Measurements from ENCODE around the gene ORC6.
A peak's percentile ranks its signal among the peaks of the same experiment; 100 is the strongest.
"Not testable (repeated sequence)": the region's sequence is repeated elsewhere in the genome, so short reads cannot be mapped to it uniquely, and the experiment has no call there.

The ORC6 gene

GRCh38 chr16:46658925-46659324 lies 30.5 kb upstream of the ORC6 start:
- no peak for TF ChIP-seq CTCF (IDR thresholded peaks at IDR 0.05; ENCODE audit: low read depth, low read length, missing control alignments)
- H3K36me3 ChIP-seq (replicated peaks): peaks cover 30% of the 10 kb centered on the region

GRCh38 chr16:46662123-46662522 lies 27.3 kb upstream of the ORC6 start:
- no peak for TF ChIP-seq CTCF (IDR thresholded peaks at IDR 0.05; ENCODE audit: low read depth, low read length, missing control alignments)
- H3K27me3 ChIP-seq (replicated peaks): no peaks in the 10 kb centered on the region
- peaks cover 44% of the 10 kb centered on the region for H3K36me3 ChIP-seq (replicated peaks)
- no peak overlapping the region for H3K4me3 ChIP-seq (ENCODE audit: low read depth, low read length)
- DNase-seq: no peak
- in situ Hi-C loops (cut with HindIII; ENCODE audit: low pct_ligation_motif_present, low sequenced_read_pairs): no loop called here
- H3K27ac ChIP-seq: no peak overlapping the region

More at GRCh38 chr16:46658925-46659324, 30.5 kb upstream of the ORC6 start:
- in situ Hi-C loops (cut with HindIII; ENCODE audit: low pct_ligation_motif_present, low sequenced_read_pairs): no loop called here
- H3K4me3 ChIP-seq (ENCODE audit: low read depth, low read length): no peak overlapping the region
- H3K27me3 ChIP-seq (replicated peaks): no peaks in the 10 kb centered on the region
- no peak for DNase-seq
- no peak overlapping the region for H3K27ac ChIP-seq

- Histone ChIP-seq H3K27ac (no peak overlapping the region), H3K36me3 (replicated peaks) (peaks cover 35% of the 10 kb centered on the region), H3K27me3 (replicated peaks) (no peaks in the 10 kb centered on the region), H3K4me3 (ENCODE audit: low read depth, low read length) (no peak overlapping the region)
- peak; percentile 57 for DNase-seq
- in situ Hi-C loops (cut with HindIII; ENCODE audit: low pct_ligation_motif_present, low sequenced_read_pairs): no loop called here
- TF ChIP-seq CTCF (IDR thresholded peaks at IDR 0.05; ENCODE audit: low read depth, low read length, missing control alignments): peak; percentile 97
Observed at GRCh38 chr16:46673320-46674013, 16.0 kb upstream of the ORC6 start.

GRCh38 chr16:46677943-46678342 lies 11.5 kb upstream of the ORC6 start:
- H3K4me3 ChIP-seq (ENCODE audit: low read depth, low read length); in situ Hi-C loops (cut with HindIII; ENCODE audit: low pct_ligation_motif_present, low sequenced_read_pairs); DNase-seq; H3K27ac ChIP-seq; H3K27me3 ChIP-seq (replicated peaks): not testable (repeated sequence)
- peaks cover 28% of the 10 kb centered on the region for H3K36me3 ChIP-seq (replicated peaks)

- in situ Hi-C loops (cut with HindIII; ENCODE audit: low pct_ligation_motif_present, low sequenced_read_pairs); DNase-seq; H3K27me3 ChIP-seq (replicated peaks); H3K4me3 ChIP-seq (ENCODE audit: low read depth, low read length); H3K27ac ChIP-seq: not testable (repeated sequence)
- peaks cover 12% of the 10 kb centered on the region for H3K36me3 ChIP-seq (replicated peaks)
Observed at GRCh38 chr16:46681867-46682266, 7.6 kb upstream of the ORC6 start.

GRCh38 chr16:46686815-46687473 lies 2.5 kb upstream of the ORC6 start:
- Histone ChIP-seq H3K27me3 (replicated peaks) (no peaks in the 10 kb centered on the region), H3K36me3 (replicated peaks) (no peaks in the 10 kb centered on the region), H3K27ac (no peak overlapping the region), H3K4me3 (ENCODE audit: low read depth, low read length) (no peak overlapping the region)
- no peak for DNase-seq
- in situ Hi-C loops (cut with HindIII; ENCODE audit: low pct_ligation_motif_present, low sequenced_read_pairs): no loop called here
- TF ChIP-seq CTCF (IDR thresholded peaks at IDR 0.05; ENCODE audit: low read depth, low read length, missing control alignments): no peak

All from brain microvascular endothelial cell (primary cell).